HG03520 (cell line): ENCODE results near the gene PADI2.
"Not testable (repeated sequence)": the region's sequence is repeated elsewhere in the genome, so short reads cannot be mapped to it uniquely, and the experiment has no call there.

ENCODE experiments used
- ATAC-seq: cut with Tn5 transposase; IDR thresholded peaks from one replicate; pipeline ENCODE4 v1.9.1; 2021; ENCODE audit warnings: mild to moderate bottlenecking, moderate library complexity; ENCODE audit not compliant: unreplicated experiment

Gene PADI2

DNA sequence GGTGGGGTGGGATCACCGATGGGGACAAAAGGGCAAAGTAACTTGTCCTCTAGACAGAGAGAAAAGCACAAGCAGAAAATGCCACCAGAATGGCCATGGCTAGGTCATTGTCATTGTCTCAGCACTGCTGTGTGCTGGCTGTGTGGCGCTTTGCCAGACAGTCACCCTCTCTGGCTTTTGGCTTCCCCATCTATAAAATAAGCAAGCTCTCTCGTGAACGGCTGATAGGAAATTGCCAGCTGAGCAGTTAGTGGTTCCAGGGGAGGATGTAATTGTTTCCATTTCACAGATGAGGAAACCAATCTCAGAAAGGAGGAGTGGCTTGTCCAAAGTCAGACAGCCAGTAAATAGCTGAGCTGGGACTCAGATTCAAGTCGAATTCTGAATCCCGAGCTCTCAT lies 32.5 kb downstream of the PADI2 start:
- no peak for ATAC-seq

- ATAC-seq, result no peak
These were observed 34.5 kb downstream of the PADI2 start for GRCh38 chr1:17084787-17085186.

DNA sequence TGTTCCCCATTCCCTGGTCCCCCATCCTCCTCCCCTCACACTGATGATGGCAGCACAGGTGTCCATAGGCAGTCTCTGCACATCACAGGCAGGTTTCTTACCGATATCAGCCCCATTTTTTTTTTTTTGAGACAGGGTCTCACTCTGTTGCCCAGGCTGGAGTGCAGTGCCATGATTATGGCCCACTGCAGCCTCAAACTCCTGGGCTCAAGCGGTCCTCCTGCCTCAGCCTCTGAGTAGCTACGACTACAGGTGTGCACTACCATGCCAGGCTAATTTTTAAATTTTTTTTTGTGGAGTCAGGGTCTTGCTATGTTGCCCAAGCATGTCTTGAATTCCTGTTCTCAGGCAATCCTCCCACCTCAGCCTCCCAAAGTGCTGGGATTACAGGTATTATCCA lies 36.5 kb downstream of the PADI2 start:
- no peak for ATAC-seq

GRCh38 chr1:17081439-17081838 lies 37.8 kb downstream of the PADI2 start:
- ATAC-seq, result no peak

DNA sequence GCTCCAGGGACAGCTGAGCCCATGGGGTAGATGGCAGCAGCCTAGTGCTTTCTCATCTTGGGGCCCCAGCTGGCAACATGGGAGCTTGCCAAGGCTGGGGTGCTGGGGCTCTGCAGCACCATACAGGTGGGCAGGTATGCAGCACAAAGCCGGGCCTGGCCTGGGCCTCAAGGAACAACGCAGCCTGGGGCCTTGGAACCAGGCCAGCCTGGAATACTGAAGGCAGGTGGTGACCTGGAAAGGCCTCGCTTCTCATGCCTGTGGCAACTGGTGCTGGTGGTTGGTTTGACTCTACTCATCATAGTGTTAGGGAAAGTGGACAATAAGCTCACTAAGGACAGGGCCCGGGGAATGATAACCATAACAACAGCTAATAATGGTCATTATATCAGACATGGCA lies 38.4 kb downstream of the PADI2 start:
- no peak for ATAC-seq

DNA sequence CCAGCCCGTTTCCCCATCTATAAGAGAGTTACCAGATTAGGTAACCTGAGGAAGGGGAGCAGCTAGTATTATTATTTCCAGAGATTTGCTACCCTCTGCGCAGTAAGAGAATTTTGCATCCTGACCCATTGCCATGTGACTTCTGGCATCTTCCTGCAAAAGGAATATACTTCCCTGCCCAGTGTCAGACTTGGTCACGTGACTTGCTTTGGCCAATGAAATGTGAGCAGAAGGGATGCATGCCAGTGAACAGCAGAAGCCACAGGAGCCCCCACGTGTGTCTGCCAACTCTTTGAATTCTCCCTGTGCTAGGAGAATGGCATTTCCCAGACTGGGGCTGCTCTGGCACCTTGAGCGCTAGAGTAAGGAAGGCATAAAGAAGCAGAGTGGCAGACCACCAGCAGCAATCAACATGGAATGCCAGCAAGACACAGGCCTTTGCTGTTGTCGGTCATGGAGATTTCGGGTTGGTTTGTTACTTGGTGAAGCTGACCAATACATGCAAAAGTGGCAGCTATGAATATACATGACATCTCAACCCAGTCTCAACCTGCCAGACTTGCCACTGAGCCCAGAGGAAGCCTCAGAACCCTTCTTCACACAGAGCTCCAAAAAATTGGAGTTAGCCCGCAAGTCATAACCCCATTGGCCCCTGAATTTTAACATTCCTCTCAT lies 39.0 kb downstream of the PADI2 start:
- ATAC-seq, result no peak

DNA sequence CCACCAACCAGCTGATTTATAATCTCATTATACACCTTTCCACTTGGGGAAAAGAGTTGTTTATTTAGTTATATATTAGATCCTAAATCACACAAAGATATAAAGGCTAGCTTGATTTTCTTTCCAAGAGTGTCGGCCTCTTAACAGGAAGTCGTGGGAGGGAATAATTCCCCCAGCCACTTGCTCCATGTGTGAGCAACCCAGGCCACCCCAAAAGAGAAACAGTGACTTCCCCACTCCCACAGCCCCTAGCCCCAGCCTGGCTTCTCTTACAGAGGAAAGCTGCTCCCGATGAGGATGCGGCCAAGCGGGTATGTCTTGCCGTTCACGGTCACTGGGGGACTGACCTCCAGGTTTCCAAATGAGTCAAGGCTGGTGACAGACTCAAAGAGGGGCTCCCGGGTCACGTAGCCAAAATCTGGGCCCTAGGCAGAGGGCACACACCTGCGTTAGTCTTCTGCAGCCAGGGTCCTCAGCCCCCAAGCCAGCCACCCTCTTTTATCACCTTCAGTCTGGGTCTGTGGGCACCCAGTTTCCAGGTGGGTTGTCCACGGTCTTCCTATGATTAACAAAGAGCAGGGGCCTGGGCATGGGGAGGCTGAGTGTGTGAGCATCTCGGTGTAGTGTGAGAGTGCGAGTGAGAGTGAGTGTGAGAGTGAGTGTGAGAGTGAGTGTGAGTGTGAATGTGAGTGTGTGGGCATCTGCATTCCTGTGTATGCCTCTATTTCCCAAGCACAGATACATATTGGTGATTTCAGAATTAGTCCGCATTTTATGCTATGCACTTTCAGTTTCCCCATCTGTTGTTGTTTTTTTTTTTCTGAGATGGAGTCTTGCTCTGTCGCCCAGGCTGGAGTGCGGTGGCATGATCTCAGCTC lies 40.0 kb downstream of the PADI2 start:
- ATAC-seq, result no peak

DNA sequence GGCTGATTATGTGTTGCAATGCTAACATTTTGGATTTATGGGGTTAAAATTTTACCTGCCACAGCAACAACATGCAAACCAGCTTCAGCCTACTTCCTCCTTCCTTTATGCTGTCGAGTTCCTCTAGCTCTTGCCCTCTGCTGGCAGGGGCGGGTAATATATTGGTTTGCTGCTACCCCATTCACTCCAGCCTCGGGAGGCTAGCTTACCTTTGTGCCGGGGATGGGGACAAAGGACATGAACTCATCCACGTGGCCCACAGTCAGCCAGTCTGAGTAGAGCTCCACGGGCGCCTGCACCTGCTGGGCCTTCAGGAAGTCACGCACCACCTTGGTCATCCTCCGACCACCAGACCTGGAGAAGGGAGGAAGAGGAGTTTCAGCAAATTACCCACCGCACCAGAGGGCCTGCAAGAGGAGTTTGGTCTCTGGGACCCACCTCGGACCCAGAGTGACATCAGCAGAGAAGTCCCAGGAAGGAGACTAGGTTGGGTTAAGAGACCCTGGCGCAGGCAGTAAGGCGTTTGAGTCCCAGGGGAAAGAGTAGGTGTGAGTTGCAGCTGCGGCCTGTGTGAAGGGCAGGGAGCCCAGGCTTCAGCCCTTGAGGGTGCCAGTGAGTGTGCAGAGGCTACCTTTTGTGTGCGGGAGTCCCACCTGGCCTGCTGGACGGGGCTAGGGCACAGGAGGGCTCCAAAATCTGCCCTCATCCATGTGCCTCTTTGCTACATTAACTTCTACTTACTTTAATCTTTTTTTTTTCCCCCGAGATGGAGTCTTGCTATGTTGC lies 43.6 kb downstream of the PADI2 start:
- ATAC-seq, result no peak

GRCh38 chr1:17071794-17072193 lies 47.5 kb downstream of the PADI2 start:
- ATAC-seq, result no peak

DNA sequence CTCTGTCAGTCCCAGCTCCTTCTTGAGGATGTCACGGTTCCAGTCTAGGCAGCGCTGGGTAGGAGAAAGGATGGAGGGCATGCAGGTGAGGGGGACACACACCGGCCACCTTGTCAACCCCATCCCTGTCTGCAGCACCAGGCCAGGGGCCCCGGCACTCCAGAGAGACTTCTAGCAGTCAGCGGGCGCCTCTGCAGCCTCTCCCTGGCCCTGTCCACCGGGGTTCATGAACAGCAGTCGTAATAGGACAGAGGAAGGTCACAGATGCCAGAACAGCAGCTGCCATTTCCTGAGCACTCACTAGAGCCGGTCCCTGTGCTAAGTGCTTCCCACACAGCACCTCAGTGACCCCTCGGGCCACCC lies 49.1 kb downstream of the PADI2 start:
- ATAC-seq, result no peak

DNA sequence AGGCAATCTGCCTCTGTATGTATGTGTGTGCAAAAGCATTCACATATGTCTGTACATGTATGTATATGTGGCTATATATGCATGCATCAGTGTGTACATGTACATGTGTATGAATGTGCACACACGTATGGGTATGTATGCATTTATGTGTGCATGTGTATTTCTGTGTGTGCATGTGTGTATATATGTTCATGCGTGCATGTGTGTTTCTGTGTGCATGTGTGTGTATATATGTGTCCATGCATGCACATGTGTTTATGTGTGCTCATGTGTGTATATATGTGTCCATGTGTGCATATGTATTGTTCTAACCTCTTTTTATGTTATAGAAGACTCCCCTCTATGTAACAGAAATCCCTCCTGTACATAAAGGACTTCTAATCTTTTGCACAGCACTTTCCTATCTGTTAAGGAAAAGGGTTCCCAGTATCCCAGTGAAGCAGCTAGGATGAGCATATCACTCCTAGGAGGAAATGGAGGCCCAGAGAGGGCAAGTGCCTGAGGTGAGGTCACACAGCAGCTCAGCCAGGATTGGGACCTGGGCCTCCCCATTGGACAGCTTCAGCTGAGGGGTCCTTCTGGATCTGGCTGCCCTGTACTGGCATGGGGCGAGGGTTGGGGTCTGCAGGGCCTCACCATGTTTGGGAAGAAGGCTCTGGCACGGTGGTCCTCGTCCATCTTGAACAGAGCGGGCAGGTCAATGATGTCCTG lies 49.6 kb downstream of the PADI2 start:
- ATAC-seq, result no peak

GRCh38 chr1:17068789-17069188 lies 50.5 kb downstream of the PADI2 start:
- no peak for ATAC-seq

- ATAC-seq, result no peak
These were observed 51.6 kb downstream of the PADI2 start for GRCh38 chr1:17067465-17068240.

DNA sequence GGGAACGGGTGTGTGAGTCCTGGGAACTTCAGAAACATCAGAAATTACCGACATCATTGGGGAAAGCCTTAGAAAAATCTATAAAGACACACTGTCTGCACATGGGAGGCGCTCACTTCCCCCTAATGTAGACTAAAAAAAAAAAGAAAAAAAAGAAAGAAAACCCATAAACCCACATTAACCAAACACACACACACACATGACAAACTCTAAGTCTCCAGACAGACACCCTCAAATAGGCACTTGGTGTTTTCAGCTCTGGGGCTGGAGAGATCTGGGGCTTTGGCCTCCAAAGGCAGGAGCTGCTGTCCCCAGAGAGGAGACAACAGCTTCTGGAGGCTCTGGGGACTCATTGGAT lies 52.2 kb downstream of the PADI2 start:
- ATAC-seq, result no peak

DNA sequence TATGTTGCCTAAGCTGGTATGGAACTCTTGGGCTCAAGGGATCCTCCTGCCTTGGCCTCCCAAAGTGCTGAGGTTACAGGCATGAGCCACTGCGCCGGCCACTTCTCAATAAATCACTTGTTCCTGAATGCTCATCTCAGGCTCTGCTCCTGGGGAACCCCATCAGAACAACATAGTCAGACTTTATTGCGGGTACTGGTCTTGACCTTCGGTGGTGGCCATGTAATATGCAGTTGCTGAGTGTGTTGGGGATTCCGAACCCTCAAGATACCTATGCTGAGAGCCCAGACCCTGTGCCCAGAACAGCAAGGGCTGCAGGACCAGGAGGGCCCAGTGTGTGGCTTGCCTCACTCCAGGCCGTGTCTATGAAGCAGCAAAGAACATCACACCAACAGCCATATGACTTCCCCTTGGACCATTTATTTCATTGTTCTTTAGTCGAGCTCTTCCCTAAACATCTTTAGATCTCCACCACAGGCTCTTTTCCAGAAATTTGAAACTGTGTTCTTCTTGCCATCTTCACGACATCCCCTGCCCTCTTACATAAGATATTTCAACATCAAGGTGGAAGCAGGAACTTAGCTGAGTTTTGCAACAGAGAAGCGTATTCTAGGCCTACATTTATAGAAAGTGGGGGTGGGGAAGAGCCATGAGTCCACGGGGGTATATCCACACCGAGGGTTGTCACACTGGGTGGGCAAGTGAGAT lies 52.7 kb downstream of the PADI2 start:
- no peak for ATAC-seq

- no peak for ATAC-seq
These were observed 53.6 kb downstream of the PADI2 start for GRCh38 chr1:17065666-17066065.

- ATAC-seq, result not testable (repeated sequence)
These were observed 56.5 kb downstream of the PADI2 start for GRCh38 chr1:17062751-17063150.

DNA sequence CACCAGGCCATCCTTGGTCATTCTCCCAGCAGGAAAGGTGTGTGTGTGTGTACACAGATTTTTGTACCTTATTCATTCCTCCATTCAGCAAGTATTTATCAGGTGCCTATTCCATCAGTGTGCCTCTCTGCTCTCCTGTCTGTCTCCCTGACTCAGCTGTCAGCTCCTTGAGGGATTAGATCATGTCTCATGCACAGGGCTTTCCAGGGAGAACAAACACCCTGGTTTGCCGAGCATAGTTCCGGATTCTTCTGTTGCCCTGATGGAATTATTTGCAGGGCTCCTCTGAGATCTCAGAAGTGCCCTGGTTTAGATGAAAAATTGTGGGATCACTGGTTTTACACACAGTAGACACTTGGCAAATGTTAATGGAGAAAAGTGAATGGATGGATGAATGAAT lies 57.4 kb downstream of the PADI2 start:
- no peak for ATAC-seq

- ATAC-seq, result no peak
These were observed 57.8 kb downstream of the PADI2 start for GRCh38 chr1:17061486-17061885.

- ATAC-seq, result no peak
These were observed 58.9 kb downstream of the PADI2 start for GRCh38 chr1:17060306-17060749.
